GM21529 (cell line): ENCODE data around the gene GOLGA6C.
"Not testable (repeated sequence)": the region's sequence is repeated elsewhere in the genome, so short reads cannot be mapped to it uniquely, and the experiment has no call there.

ENCODE experiments used
- ATAC-seq: cut with Tn5 transposase; IDR thresholded peaks from one replicate; pipeline ENCODE4 v1.9.1; 2021; ENCODE audit not compliant: unreplicated experiment

GOLGA6C gene

GRCh38 chr15:75252285-75252684 lies 5.8 kb upstream of the GOLGA6C start:
- ATAC-seq, result not testable (repeated sequence)

GRCh38 chr15:75258620-75259343 lies 648 bp downstream of the GOLGA6C start:
- ATAC-seq, result not testable (repeated sequence)

GRCh38 chr15:75259873-75260272 lies 1.7 kb downstream of the GOLGA6C start:
- ATAC-seq, result not testable (repeated sequence)

GRCh38 chr15:75273751-75274359 lies 15.7 kb downstream of the GOLGA6C start:
- not testable (repeated sequence) for ATAC-seq

- ATAC-seq, result peak; percentile 69
Measured at GRCh38 chr15:75274509-75275107, 16.5 kb downstream of the GOLGA6C start.

- not testable (repeated sequence) for ATAC-seq
Measured at GRCh38 chr15:75275617-75276016, 17.5 kb downstream of the GOLGA6C start.

GRCh38 chr15:75278497-75278896 lies 20.4 kb downstream of the GOLGA6C start:
- not testable (repeated sequence) for ATAC-seq

- not testable (repeated sequence) for ATAC-seq
Measured at GRCh38 chr15:75282572-75282971, 24.4 kb downstream of the GOLGA6C start, which contains the start of gene GOLGA6D. GOLGA6D (plus strand) TSS chr15:75282835; CDS start chr15:75282876, 41 bp downstream.

GRCh38 chr15:75284152-75284551 lies 26.0 kb downstream of the GOLGA6C start:
- not testable (repeated sequence) for ATAC-seq

- not testable (repeated sequence) for ATAC-seq
Measured at GRCh38 chr15:75293660-75294059, 35.5 kb downstream of the GOLGA6C start.

GRCh38 chr15:75298541-75299310 lies 40.6 kb downstream of the GOLGA6C start:
- peak; percentile 52 for ATAC-seq

GRCh38 chr15:75299311-75299688 lies 41.2 kb downstream of the GOLGA6C start:
- ATAC-seq, result peak; percentile 59

GRCh38 chr15:75300026-75300425 lies 41.9 kb downstream of the GOLGA6C start:
- not testable (repeated sequence) for ATAC-seq

- no peak for ATAC-seq
Measured at GRCh38 chr15:75302318-75302717, 44.2 kb downstream of the GOLGA6C start.

GRCh38 chr15:75302753-75303152 lies 44.6 kb downstream of the GOLGA6C start:
- not testable (repeated sequence) for ATAC-seq

- ATAC-seq, result no peak
Measured at GRCh38 chr15:75306188-75306587, 48.1 kb downstream of the GOLGA6C start.

GRCh38 chr15:75307778-75308390 lies 49.8 kb downstream of the GOLGA6C start:
- no peak for ATAC-seq

GRCh38 chr15:75309711-75310110 lies 51.6 kb downstream of the GOLGA6C start:
- no peak for ATAC-seq

- not testable (repeated sequence) for ATAC-seq
Measured at GRCh38 chr15:75312548-75312947, 54.4 kb downstream of the GOLGA6C start.

- no peak for ATAC-seq
Measured at GRCh38 chr15:75313116-75313845, 55.1 kb downstream of the GOLGA6C start.
